ENCODE data around the gene S100A13. TPM values are rescaled to one million over a fixed set of nuclear protein-coding genes. Genes with fewer than 3 reads are reported as not detected.
"Not testable (repeated sequence)": the region's sequence is repeated elsewhere in the genome, so short reads cannot be mapped to it uniquely, and the experiment has no call there.

Gene S100A13
- total RNA-seq: 1 to 10 TPM; 8.1 to 9.4 TPM

DNA sequence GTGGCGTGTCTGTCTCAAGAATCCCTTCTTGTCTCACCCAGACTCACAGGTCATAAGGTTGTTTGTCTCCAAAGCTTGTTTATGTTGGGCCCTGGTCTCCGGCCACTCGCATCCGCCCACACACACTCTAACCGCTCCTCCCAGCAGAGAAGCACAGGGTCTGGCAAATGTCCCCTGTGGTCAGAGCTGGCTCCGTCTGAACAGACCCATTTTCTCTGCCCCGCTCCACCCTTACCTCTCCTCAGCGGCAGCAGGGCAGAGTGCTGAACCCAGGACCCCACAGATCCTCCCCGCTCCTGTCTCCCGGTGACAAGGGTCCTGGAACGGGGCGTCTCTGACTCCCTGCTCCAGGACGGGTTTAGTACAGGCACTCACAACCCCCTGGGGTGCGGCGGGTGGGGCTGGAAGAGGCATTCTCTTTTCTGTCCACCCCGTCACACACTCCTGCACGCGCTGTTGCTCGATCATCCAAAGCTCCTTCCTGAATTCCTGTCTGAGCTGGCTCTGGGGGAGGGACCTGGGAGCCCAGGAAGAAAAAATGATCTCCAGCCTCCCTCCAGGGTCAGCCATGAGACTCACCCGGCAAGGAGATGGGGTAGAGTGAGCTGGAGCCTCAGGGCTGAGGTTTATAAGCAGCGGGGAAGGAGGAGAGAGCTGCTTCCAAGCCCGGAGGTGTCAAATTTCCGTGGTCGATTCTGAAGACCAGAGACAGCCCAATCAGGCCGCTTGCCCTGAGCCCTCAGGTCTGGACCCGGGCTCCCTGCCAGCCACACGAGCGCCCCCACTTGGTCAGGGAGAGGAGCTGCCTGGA is at the start of gene S100A13:
TSS of gene S100A13 (minus strand) at position 602 of the 811 bp plus-strand sequence. CDS start 1,033 bp downstream, outside the sequence.
- TF ChIP-seq, protein P1, sequence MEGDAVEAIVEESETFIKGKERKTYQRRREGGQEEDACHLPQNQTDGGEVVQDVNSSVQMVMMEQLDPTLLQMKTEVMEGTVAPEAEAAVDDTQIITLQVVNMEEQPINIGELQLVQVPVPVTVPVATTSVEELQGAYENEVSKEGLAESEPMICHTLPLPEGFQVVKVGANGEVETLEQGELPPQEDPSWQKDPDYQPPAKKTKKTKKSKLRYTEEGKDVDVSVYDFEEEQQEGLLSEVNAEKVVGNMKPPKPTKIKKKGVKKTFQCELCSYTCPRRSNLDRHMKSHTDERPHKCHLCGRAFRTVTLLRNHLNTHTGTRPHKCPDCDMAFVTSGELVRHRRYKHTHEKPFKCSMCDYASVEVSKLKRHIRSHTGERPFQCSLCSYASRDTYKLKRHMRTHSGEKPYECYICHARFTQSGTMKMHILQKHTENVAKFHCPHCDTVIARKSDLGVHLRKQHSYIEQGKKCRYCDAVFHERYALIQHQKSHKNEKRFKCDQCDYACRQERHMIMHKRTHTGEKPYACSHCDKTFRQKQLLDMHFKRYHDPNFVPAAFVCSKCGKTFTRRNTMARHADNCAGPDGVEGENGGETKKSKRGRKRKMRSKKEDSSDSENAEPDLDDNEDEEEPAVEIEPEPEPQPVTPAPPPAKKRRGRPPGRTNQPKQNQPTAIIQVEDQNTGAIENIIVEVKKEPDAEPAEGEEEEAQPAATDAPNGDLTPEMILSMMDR (IDR thresholded peaks at IDR 0.05): no peak
- peaks cover 9% of the 10 kb centered on the region for H3K27me3 Mint-ChIP-seq
- no peak within 1 kb of the TSS for H3K4me3 Mint-ChIP-seq
- no peaks in the 10 kb centered on the region for H3K9me3 Mint-ChIP-seq
- peaks cover 14% of the 10 kb centered on the region for H3K4me1 Mint-ChIP-seq (ENCODE audit: low read depth)
- POLR2A ChIA-PET: interaction anchor here (1.2 to 1.6 kb wide), 3 partner anchors 9 to 87 kb away, joined by 3 read pairs; partner anchors contain the start of gene S100A5
- H3K36me3 Mint-ChIP-seq (ENCODE audit: low read depth): no peaks in the 10 kb centered on the region
- H3K27ac Mint-ChIP-seq: no peak within 1 kb of the TSS
- CTCF ChIA-PET: interaction anchor here (1.0 to 6.4 kb wide), 12 partner anchors 10 to 323 kb away, joined by 3 to 60 read pairs (median 4); partner anchors contain the start of gene S100A14
- DNase-seq (peak; percentile 44), ATAC-seq (peak; percentile 63)
- intact Hi-C loops (cut with micrococcal nuclease): no loop called here

- TF ChIP-seq, protein P1 (IDR thresholded peaks at IDR 0.05): no peak
- no peak for ATAC-seq
- intact Hi-C loops (cut with micrococcal nuclease): loop anchor here (5.0 kb wide), 1 partner anchor 314 kb away; the partner anchor contains the start of gene RAB13
- DNase-seq: no peak
- CTCF ChIA-PET: interaction anchor here (1.2 to 3.3 kb wide), 2 partner anchors 39 to 76 kb away, joined by 3 to 17 read pairs; partner anchors contain the start of gene CHTOP
- H3K4me1 Mint-ChIP-seq (ENCODE audit: low read depth): peaks cover 23% of the 10 kb centered on the region
- H3K36me3 Mint-ChIP-seq (ENCODE audit: low read depth): peaks cover 19% of the 10 kb centered on the region
- H3K9me3 Mint-ChIP-seq: no peaks in the 10 kb centered on the region
- H3K27me3 Mint-ChIP-seq: peaks cover 19% of the 10 kb centered on the region
- H3K4me3 Mint-ChIP-seq: peak overlapping the region; percentile 50
- no peak overlapping the region for H3K27ac Mint-ChIP-seq
- POLR2A ChIA-PET: no interaction called here
These were observed 46.2 kb upstream of the S100A13 start for GRCh38 chr1:153673511-153673910.

DNA sequence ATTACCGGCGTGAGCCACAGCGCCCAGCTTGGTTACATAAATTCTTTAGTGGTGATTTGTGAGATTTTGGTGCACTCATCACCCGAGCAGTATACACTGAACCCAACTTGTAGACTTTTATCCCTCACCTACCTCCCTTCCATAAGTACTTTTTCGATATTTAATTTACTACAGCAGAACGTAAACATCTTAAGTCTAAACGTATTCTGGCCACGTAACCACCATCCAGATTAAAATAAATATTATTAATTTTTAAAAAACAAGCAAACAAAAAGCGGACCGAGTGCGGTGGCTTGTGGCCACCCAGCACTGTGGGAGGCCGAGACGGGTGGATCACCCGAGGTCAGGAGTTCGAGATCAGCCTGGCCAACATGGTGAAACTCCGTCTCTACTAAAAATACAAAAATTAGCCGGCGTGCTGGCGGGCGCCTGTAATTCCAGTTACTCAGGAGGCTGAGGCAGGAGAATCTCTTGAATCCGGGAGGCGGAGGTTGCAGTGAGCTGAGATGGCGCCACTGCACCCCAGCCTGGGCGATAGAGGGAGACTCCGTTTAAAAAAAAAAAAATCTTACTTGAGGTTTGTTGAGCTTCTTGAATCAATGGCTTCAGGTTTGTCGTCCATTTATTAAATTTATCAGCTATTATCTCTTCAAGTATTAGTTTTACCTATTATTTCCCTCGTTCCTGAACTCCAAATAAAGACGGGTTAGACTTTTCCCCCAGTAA is 44.5 kb upstream of the S100A13 start:
- peak; percentile 74 for DNase-seq
- H3K27me3 Mint-ChIP-seq, H3K9me3 Mint-ChIP-seq, H3K27ac Mint-ChIP-seq, H3K4me3 Mint-ChIP-seq: not testable (repeated sequence)
- peaks cover 35% of the 10 kb centered on the region for H3K36me3 Mint-ChIP-seq (ENCODE audit: low read depth)
- H3K4me1 Mint-ChIP-seq (ENCODE audit: low read depth): peaks cover 26% of the 10 kb centered on the region
- ATAC-seq: peak; percentile 31
- intact Hi-C loops (cut with micrococcal nuclease): loop anchor here (5.0 kb wide), 1 partner anchor 316 kb away; the partner anchor contains the start of gene RAB13
- ChIA-PET POLR2A (interaction anchor here (0.6 to 3.9 kb wide), 4 partner anchors 36 to 315 kb away, joined by 3 to 31 read pairs (median 3); partner anchors contain the start of genes CHTOP and RAB13), CTCF (interaction anchor here (0.6 to 3.3 kb wide), 13 partner anchors 24 to 315 kb away, joined by 3 to 17 read pairs (median 4); partner anchors contain the start of genes CHTOP and RAB13)

DNA sequence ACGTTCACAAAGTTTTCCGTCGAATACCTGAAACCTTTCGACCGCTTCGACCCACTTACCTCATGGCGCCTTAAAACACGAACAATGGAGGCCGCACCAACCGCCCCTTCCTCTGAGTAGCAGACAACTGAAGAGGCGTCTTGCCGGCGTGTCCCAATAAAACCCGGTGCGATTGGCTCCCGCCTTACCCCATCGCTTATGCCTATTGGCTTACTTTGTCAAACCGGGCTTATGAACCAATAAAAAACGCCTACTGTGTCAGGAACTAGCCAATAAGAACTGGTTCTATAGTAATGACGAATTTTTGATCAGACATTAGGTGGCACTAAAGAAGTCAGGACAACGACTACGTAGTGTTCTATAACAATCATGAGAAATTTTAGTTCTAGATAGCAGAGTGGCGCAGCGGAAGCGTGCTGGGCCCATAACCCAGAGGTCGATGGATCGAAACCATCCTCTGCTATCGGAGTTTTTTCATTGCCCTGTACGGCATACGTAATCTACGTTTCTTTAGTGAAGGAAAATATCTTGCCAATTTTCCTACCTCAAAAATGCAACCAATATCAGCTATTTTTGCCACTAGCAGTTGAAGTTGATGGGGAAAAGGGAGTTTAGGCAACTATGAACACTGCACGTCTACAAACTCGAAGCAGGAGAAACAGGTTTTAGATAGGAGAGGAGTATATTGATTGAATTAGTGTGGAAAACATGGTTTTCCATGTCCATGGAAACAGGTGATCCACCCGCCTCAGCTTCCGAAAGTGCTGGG is 43.7 kb upstream of the S100A13 start, which contains the start of gene ILF2:
TSS of gene ILF2 (minus strand) at position 135 of the 769 bp plus-strand sequence. CDS start at position 64, 71 bp downstream.
- Mint-ChIP-seq H3K27ac (no peak within 1 kb of the TSS), H3K36me3 (ENCODE audit: low read depth) (peaks cover 41% of the 10 kb centered on the region), H3K9me3 (no peaks in the 10 kb centered on the region), H3K27me3 (no peaks in the 10 kb centered on the region), H3K4me1 (ENCODE audit: low read depth) (peaks cover 26% of the 10 kb centered on the region), H3K4me3 (no peak within 1 kb of the TSS)
- ATAC-seq (peak; percentile 90), DNase-seq (peak; percentile 99)
- ChIA-PET CTCF (interaction anchor here (1.3 to 3.3 kb wide), 6 partner anchors 23 to 316 kb away, joined by 4 to 17 read pairs (median 6); partner anchors contain the start of gene RAB13), POLR2A (interaction anchor here (1.1 to 3.9 kb wide), 3 partner anchors 10 to 36 kb away, joined by 8 to 31 read pairs (median 9); partner anchors contain the start of genes CHTOP and SNAPIN)
- intact Hi-C loops (cut with micrococcal nuclease): loop anchor here (5.0 kb wide), 1 partner anchor 316 kb away; the partner anchor contains the start of gene RAB13
- TF ChIP-seq, protein P1 (IDR thresholded peaks at IDR 0.05): no peak
